HG02938 (cell line): Measurements from ENCODE around the gene GAS2L2.

Experiments
- ATAC-seq: cut with Tn5 transposase; IDR thresholded peaks from one replicate; pipeline ENCODE4 v1.9.1; 2021; ENCODE audit warnings: mild to moderate bottlenecking, moderate library complexity; ENCODE audit not compliant: unreplicated experiment

Gene GAS2L2

GRCh38 chr17:35730400-35731005, 22.5 kb downstream of the GAS2L2 start:
- ATAC-seq: no peak

GRCh38 chr17:35729405-35729833, 23.6 kb downstream of the GAS2L2 start:
- ATAC-seq: no peak

- no peak for ATAC-seq
Measured at GRCh38 chr17:35728551-35728950, 24.5 kb downstream of the GAS2L2 start.

GRCh38 chr17:35727635-35728034, 25.4 kb downstream of the GAS2L2 start:
- ATAC-seq: no peak

- no peak for ATAC-seq
Measured at GRCh38 chr17:35726953-35727460, 26.0 kb downstream of the GAS2L2 start.

- ATAC-seq: no peak
Measured at GRCh38 chr17:35726127-35726952, 26.7 kb downstream of the GAS2L2 start.

- no peak for ATAC-seq
Measured at GRCh38 chr17:35725802-35726126, 27.3 kb downstream of the GAS2L2 start.

GRCh38 chr17:35725058-35725457, 28.0 kb downstream of the GAS2L2 start:
- ATAC-seq: no peak

- no peak for ATAC-seq
Measured at GRCh38 chr17:35723735-35724134, 29.3 kb downstream of the GAS2L2 start.

- no peak for ATAC-seq
Measured at GRCh38 chr17:35717475-35717874, 35.6 kb downstream of the GAS2L2 start.

- no peak for ATAC-seq
Measured at GRCh38 chr17:35716897-35717465, 36.1 kb downstream of the GAS2L2 start.

- ATAC-seq: no peak
Measured at GRCh38 chr17:35716173-35716572, 36.9 kb downstream of the GAS2L2 start.

GRCh38 chr17:35715416-35715815, 37.6 kb downstream of the GAS2L2 start:
- no peak for ATAC-seq

GRCh38 chr17:35714988-35715387, 38.1 kb downstream of the GAS2L2 start:
- ATAC-seq: no peak

GRCh38 chr17:35713069-35713728, 39.8 kb downstream of the GAS2L2 start:
- no peak for ATAC-seq

- ATAC-seq: no peak
Measured at GRCh38 chr17:35710950-35711349, 42.1 kb downstream of the GAS2L2 start.

- no peak for ATAC-seq
Measured at GRCh38 chr17:35709874-35710273, 43.2 kb downstream of the GAS2L2 start.

GRCh38 chr17:35708951-35709350, 44.1 kb downstream of the GAS2L2 start:
- ATAC-seq: no peak

- no peak for ATAC-seq
Measured at GRCh38 chr17:35708149-35708548, 44.9 kb downstream of the GAS2L2 start.

GRCh38 chr17:35705705-35706104, 47.3 kb downstream of the GAS2L2 start:
- no peak for ATAC-seq

GRCh38 chr17:35705230-35705629, 47.8 kb downstream of the GAS2L2 start:
- ATAC-seq: no peak
